NCI-H774 (cell line): ENCODE data around the gene PPP4C.
"Not testable (repeated sequence)": the region's sequence is repeated elsewhere in the genome, so short reads cannot be mapped to it uniquely, and the experiment has no call there.

Source experiments
- DNase-seq: peaks from one replicate; lab custom pipeline; 2025; lab: John Stamatoyannopoulos, UW

PPP4C gene

DNA sequence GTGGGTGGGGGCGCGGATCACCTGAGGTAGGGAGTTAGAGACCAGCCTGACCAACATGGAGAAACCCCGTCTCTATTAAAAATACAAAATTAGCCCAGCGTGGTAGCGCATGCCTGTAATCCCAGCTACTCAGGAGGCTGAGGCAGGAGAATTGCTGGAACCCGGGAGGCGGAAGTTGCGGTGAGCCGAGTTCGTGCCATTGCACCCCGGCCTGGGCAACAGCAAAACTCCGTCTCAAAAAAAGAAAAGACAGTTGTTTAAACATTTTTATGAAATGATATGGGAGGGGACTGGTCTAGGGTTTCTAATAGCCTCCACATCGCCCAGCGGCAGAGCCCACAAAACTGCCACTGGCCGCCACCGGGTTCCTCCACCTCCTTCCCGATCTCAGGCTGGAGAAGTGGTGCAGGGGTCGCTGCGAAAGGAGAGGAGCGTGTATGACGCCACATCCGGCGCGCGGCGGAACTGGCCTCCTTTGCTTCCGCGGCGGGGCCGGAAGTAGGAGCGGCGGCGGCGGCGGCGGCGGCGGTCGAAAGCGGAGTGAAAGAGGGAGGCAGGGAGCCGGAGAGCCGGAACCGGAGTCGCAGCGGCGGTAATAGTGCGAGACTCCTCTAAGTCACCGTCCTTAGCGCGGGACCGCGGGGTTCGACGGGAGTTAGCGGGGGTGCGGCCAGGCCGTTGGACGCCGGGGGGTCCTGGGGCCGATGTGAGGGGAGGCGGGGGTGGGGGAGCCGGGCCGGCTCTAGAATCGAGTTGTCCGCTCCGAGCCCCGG is at the start of gene PPP4C:
TSS of gene PPP4C (plus strand) at position 492 of the 773 bp plus-strand sequence. CDS start 384 bp downstream, outside the sequence.
- DNase-seq: peak; percentile 84

DNA sequence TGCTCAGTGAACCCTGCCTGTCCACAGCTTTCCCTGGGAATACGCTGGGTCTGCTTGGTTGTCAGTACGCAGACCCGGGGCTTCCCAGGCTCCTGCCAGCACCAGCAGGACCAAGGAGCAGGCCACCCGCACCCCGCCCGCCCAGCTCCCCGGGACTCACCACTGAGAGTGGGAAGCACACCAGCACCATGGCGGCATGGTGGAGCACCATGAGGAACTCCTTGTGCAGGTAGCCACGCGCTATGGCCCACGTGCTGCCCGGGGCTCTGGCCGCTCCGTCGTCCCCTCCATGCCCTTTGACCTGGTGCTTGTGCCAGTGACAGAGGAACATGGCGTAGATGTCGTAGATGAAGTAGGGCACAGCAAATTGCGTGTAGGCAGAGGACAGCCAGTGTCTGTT is 49.3 kb upstream of the PPP4C start:
- no peak for DNase-seq

DNA sequence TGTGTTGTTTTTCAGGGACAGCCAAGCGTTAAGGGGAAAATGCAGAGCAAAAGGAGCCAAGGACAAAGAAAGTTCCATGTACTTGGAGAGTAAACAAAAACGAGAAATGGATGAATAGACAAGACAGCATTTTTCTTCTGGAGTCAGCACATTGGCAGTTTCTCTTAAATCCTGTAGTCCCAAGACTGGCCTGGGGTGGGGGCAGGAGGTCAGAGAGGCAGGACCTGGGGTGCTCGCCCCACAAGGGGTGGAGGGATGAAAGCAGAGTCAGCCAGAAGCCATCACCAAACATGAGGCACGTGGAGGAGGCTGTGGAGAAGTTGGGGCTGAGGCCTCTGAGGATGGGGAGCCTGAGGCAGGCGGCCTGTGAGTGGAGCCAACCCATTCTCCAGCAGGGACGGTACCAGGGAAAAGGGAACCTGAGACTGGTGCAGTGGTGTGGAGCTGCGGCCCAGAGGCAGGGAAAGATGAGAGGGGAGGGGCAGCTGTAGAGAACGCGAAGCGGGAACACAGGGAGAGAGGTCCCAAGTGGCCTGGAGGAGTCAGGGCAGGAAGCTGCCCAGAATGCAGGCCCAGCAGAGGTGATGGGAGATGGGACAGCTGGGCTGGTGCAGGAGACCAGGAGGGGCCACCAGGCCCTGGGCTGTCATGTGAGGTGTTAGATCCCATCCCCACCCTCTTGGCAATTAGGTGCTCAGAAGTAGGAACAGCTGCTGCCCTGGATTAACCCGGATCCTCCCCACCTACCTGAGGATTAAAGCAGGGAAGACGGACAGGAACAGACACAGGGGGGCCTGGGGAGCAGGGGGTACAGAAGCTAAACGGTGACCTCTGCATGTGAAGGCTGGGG is 48.0 kb upstream of the PPP4C start:
- no peak for DNase-seq

DNA sequence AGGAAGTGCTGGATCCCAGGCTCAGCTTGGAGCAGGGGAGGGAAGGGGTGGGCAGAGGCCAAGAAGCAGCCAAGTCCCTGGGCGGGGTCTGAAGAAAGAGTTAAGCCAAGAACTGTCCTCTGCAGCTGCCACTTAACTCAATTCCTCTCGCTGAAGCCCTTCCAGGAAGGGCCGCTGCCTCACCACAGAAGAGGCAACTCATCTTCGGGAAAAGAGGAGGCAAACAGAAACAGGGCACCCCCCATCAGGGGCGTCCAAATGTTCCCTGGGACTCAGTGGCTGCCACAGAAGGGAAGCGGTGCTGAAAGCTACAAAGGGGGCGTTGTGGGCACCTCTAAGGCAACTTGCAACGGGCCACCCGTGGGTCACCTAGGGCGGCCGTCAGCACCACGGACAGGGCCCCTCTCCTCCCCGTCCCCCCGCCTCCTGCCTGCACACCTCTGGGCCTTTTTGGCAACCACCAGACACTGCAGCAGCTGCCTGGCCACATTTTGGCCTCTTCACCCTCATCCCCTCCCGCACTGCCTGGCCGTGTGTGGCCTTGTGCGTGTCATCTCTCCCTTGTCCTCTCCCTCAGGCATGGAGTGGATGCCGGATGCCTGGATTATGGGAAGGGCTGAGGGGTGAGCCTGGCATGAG is 47.2 kb upstream of the PPP4C start:
- no peak for DNase-seq

DNA sequence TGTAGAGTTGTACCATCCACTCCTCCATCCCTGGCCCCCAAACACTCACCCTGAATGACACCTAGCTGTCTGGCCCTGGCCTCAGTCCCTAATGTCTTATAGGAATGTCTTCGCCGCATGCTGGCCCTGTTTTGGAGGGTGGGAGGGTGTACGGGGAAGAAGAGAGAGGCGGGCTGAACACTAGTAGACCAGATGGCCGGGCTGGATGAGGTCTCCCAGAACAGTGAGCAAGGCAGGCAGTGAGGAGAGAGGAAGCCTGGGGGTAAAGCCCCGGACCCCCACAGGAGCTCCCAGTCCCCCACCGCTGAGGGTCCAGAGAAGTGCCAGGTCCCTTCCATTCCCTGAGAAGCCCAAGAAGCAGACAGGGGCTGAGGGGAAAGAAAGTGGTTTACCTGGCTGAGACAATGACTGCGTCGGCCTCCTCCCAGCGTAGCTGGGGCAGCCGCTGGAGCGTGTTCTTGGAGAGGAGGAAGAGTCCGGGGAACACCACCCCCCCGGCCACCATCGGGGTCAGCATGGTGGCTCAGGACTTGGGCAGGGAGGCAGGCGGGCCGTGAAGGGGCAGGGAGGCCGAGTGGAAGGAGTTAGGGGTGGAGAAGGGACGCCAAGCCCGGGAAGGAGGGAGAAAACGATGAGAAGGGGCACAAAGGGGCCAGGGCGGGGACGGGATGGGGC is 45.6 kb upstream of the PPP4C start:
- no peak for DNase-seq

DNA sequence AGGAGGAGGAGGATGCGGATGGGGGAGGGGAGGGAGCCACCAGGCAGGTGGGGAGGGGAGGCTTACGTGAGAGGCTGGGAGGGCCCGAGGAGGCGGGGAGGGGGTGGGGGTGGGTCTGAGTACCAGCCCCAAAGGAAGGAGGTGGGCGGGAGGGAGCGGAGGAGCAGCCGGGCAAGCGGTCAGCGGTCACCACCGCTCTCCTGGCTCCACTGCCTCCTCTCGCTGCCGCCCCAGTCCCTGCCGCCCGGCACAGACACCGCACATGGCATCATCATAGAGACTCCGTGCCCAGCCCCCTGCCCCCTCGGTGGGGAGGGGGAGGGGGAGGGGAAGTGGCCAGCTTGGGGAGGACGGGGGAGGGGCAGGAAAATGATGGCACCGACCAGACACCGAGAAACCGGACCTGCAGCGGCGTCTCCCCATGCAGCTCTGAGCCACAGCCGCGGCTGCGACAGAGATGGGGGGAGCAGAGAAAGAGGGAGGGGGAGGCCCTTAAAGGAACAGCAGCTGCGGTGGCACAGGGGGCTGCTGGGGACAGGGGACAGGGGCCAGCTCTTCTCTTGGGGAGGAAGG is 44.9 kb upstream of the PPP4C start, which contains the start of gene TLCD3B:
TSS of gene TLCD3B (minus strand) at position 431 of the 573 bp plus-strand sequence. CDS start 744 bp downstream, outside the sequence.
- DNase-seq: no peak

DNA sequence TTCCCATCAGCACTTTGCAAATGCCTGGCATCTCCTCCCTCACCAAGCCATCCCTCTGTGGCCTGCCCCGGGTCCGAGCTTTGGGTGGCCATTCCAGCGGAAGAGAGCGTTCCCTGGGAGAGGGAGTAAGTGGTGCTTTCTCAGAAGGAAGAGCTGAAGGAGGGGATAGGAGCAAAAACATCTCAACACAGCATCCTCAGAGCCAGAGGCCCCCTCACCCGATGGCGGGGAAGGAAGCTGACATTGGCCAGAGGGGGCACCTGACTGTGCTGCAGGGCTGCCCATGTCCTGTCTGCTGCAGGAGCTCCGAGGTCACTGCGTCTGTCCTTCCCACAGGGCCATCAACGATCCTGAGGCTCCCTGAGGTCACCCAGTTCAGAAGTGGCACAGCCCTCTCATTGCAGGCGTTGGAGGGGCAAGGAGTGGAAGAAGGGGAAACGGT is 44.3 kb upstream of the PPP4C start:
- DNase-seq: no peak

DNA sequence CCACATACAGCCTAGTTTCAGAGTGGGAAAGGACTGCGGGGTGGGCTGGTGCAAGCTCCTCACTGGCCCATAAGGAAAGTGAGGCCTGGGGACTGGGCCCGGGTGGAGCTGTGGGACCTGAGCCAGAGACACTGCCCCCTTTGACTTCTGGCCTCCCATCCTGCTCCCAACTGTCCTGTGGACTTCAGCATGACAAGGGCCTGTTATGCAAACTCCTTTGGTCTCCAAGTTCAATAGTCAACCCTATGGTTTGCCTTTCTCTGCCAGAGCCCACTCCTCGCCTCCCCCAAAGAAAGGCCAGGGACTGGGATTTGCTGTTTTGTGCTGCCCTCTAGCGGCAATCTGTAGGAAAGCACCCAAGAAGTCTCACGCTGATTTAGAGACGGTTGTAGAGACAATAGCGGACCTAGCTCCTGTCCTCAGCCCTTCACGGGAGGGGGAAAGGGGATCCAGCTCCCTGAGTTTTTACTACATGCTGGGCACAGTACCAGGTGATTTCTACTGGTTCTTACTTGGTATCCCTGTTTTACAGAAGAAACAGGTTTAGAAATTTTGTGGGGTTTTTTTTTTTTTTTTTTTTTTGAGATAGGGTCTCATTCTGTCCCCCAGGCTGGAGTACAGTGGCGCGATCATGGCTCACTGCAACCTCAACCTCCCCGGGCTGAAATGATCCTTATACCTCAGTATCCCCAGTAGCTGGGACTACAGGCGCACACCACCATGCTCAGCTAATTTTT is 43.5 kb upstream of the PPP4C start:
- peak; percentile 53 for DNase-seq

DNA sequence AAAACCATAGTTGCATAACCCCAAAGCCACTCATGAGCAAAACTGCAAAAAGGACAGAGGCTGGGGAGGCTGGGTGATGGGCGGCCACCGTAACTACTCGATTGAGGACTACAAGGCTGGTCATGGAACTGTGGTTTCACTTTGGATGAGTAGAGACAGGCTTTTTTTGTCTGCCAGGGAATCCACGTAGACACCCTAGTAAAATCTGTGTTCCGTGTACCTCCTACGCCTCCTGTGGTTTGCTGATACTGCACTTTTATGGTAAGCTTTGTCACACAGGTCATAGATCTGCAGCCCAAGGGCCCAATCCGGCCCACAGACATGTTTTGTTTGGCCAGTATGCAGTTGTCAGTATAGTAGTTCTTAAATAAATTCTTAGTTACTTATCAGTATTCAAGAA is 42.5 kb upstream of the PPP4C start:
- no peak for DNase-seq

DNA sequence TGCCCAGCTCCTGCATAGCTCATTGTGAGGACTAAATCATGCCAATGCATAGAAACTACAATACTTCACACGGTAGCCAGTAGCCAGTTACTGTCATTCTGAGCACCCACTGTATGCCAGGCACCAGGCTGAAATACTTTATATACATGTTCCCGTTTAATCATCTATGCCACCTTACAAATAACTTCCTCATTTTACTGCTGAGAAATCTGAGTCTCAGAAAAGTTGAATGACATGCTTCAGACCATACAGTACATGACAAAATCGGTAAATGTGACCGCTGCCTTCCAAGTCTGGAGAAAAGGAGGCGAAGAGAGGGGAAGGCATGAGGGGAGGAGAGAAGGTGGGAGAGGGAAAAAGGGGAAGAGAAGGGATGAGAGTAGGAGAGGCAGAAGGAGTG is 35.6 kb upstream of the PPP4C start:
- DNase-seq: no peak

DNA sequence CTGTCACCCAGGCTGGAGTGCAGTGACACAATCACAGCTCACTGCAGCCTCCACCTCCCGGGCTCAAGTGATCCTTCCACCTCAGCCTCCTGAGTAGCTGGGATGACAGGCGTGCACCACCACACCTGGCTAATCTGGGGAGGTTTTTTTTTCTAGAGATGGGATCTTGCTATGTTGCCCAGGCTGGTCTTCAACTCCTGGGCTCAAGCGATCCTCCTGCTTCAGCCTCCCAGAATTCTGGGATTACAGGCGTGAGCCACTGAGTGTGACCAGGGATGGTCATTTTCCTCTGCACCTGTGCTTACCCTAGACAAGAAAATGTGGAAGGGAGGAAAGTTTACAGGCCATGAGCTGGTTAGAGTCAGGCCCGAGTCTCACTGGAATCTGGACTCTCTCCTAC is 35.1 kb upstream of the PPP4C start:
- DNase-seq: not testable (repeated sequence)

DNA sequence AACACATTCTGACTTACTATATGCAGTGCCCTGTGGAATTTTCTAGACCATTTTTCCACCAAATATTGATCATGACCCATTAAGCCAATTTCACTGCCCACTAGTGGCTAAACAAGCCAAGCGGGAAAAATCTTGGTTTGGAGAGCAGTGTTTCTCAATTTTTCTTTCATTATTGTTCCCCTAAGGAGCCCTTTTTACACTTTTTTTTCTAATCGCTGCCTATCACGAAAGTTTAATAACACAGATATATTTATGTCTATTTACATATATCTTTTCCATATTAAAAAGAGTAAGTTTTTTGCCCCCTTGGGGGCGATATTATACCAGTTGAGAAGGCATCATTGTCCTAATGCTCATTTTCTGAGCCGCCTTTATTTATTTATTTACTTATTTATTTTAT is 34.0 kb upstream of the PPP4C start:
- DNase-seq: no peak

DNA sequence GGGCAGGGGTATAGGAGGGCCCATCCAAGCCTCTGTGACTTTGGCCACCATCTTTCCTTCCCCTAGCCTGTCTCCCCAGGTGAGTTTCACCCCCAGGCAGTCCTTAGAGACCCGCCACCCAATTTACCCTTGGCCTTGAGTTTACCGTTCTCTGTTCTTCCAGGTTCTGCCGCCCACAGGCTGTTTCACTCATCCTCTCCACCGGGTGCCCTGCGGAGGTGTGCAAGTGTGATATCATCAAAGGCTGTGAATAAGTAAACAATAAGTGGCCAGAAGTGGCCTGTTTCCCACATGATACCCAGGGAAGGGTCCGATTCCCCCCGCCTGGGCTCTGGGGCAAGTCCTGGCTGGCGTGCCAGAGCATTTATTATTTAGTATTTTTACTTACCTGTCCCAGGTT is 29.6 kb upstream of the PPP4C start:
- DNase-seq: no peak

DNA sequence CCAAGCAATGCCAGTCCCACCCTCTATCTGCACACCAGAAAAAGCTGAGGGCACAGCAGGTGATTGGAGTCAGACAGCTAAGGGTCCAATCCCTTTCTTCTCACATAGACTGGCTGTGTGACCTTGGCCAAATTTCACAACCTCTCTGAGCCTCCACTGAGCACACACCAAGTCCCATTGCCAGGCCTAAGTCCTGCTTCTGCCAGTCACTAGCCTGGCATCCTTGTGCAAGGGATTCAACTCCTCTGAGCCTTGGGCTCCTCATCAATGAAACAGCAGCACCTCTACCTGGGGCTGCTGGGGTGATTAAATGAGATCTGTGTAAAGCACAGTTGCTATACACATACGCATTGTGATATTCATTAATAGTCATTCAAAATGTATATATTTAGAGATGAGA is 29.2 kb upstream of the PPP4C start:
- DNase-seq: no peak

DNA sequence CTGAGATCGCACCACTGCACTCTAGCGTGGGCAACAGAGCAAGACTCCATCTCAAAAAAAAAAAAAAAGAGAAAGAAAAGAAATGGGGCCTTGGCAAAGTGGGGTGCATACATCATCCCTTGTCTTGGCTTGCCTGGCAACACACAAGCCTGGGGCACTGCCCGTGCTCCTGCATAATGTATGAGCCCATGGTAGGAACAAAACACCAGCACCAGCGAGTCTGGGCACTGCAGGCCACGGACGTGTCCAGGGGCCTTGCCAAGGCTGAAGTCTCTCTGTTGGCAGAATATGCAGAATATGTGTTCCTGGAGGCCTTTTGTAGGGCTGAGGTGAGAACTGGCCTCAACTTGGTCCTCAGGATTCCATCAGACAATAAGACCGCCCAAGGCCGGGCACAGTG is 25.9 kb upstream of the PPP4C start:
- no peak for DNase-seq

DNA sequence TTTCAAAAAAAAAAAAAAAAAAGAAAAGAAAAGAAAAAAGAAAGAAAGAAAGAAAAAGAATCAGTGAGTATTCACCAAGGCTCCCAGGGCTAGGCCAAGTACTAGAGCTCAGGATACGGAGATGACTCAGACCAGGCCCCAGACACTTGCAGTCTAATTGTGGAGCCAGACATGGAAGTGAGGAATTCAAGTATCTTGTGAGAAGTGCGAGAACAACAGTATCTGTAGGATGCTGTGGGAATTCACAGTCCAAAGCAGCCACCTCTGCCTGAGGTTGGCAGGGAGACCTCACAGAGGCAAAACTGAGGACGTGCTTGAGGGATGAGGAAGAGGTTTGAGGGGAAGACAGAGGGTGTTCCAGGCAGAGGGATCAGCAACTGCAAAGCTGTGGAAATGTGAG is 24.3 kb upstream of the PPP4C start:
- no peak for DNase-seq

DNA sequence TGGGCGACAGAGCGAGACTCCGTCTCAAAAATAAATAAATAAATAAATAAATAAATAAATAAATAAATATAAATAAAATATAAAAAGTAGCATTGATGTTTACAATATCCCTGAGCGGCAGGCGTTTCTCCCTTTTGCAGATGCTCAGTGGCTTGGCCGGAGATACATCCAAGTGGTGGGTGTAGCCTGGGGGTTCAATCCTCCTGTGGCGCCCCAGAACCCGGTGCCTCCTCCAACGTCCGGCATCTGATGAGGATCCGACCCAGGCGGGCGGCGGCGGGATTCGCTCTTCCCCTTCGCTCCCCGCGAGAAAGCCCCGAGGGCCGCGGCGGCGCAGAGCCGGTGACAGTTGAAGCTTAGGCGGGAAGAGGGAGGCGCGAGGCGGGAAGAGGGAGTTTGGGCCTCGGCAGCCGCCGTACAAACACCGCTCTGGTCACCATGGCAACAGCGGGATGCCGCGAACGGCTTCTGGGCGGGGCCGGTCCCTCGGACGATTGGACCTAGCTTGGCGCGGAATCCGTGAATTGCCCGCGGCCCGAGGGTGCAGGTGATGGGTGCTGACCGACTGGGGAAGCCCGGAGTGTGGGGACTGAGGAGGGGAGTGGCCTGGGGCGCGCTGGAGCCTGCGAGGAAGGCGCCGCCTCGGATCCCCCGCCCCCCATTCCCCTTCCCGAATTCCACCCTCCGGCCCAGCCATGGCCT is 23.0 kb upstream of the PPP4C start:
- peak; percentile 90 for DNase-seq

DNA sequence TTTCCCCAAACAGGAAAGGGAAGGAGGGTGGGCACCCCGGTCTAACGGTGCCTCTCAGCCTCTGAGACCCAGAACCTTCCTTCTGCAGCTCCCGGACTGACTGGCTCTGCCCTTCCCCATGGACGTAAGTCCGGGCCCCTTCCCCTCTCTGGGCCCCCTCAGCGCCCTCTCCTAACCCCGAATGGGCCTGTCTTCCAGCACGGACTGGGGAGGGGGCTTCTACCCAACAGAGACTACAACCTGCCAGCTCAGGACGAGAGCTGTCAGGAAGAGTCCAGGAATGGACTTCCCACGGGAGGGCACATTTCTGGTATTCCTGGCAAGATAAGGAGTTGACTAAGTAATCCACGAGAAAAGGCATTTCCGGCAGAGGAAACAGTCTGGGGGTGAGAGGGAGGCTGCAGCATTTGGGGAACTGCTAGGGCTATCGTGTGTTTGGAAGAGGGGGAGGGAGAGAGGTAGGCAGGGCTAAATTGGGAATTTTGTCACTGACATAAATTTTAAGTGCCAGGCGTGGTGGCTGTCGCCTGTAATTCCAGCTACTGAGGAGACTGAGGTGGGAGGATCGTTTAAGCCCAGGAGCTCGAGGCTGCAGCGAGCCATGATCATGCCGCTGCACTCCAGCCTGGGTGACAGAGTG is 22.3 kb upstream of the PPP4C start:
- DNase-seq: no peak

DNA sequence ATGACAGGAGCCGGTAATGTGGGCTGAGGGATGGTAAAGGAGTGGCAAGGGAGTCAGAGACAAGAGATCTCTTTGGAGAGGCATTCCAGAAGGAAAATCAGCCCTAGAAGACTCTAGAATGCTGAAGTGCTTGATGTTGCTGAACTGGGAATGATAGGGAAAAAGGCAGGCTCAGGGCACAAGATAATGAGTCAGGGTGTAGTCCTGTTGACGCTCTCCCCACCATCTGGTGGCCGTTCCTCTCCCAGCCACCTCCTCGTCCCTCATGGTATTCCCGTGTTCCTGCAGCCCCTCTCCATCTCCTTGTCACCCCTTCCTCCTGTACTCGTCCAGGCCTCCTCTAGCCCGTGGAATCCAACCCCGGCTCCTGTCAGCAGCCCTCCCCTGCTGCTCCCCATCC is 21.3 kb upstream of the PPP4C start:
- DNase-seq: no peak
